Fibroblast of peridontal ligament (primary cell): ENCODE data around the gene CD82.
"Not testable (repeated sequence)": the region's sequence is repeated elsewhere in the genome, so short reads cannot be mapped to it uniquely, and the experiment has no call there.

Experiments
- DNase-seq: peaks from one replicate; pipeline ENCODE4 v3.0.0-alpha.2; 2010; ENCODE audit errors: extremely low read depth

The CD82 gene

DNA sequence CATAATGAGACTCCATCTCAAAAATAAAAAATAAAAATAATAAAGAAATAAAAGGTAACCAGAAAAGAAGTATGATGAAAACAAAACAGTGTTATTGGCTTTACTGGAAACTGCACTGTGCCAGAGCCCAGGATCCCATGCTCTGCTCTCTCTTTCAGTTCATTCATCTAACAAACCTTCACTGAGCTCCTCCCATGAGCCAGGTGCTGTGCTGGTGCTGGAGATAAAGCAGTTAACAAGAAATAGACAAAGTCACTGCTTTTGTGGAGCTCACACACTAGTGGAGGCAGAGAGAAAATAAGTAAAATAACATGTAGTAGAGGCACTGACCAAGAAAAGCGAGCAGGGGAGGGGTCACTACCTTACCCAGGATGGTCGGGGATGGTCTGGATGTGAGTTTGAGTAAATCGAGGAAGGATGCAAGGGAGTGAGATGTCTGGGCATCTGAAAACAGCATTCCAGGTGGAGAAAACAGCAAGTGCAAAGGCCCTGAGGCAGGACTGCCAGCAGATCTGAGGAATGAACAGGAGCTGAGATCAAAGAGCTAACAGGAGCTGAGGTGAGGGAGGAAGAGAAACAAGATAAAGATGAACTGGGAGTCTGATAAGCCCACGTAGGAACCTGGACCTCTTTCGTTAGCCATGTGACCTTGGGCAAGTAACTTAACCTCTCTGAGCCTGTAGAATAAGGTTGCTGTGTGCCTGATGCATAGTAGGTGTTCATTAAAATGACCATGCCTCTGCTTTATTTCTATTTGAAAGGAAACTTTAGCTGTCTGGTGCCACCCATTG, 31.3 kb upstream of the CD82 start:
- DNase-seq: no peak

DNA sequence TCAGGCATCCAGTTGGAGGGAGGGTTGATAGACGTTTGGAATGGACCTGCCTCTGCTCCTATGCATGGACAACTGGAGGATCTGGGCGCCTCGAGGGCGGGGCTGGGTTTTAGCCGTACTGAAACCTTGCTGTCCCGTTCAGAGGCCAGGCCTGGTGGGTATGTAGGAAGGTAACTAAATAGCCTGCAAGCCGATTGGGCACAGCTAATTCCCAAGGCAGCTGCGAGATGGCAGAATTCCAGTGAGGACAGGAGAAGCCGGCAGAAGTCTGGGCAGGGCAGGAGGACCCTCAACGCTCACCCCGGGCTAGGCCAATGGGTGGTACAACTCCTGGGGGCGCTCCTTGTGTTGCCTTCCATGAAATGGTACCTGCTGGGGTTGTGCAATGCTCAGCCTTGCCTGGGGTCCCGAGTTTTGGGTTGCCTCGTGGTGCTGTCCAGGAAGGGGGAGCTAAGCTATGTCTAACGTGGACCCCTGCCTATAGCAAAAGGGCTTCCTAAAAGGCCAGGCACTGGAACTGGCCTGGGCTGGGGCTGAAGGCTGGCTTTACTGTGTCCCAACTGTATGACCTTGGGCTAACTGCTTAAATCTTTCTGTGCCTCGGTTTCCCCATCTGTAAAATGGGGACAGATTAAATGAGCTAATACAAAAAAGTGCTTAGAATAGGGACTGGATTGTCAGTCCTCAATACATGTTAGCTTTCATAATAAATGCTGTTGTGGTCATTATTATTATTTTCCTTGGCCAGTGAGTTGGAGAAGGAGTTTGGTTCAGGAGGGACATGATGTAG, 30.1 kb upstream of the CD82 start:
- no peak for DNase-seq

DNA sequence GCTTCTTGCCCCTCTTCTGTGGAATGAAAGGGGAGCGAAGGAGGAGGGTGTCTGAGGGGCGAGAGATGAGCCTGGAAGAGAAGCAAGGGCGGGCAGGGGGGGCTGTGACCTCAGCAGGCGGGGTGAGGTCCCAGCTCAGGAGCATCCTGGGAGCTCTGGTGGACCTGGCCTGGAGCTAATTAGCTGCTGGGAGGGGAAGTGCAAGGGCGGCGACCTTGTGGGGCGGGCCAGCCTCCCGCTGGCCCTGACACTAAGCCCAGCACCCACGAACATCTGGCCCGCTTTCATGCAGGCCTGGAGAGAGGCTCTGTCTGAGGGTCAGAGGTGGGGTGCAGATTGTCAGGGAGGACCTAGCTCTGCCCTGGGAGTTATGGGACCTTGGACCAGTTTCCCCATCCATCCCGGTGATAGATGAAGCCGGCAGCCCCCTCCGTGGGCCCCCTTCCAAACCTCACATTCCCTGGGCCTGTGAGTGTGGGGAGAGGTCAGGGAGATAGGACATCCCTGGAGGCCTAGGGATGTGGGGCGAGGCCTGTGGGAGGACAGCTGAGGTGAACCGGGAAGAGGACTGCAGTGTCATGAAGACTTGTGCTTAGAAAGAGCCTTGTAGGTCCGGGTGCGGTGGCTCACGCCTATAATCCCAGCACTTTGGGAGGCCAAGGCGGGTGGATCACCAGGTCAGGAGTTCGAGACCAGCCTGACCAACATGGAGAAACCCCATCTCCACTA, 28.5 kb upstream of the CD82 start:
- no peak for DNase-seq

DNA sequence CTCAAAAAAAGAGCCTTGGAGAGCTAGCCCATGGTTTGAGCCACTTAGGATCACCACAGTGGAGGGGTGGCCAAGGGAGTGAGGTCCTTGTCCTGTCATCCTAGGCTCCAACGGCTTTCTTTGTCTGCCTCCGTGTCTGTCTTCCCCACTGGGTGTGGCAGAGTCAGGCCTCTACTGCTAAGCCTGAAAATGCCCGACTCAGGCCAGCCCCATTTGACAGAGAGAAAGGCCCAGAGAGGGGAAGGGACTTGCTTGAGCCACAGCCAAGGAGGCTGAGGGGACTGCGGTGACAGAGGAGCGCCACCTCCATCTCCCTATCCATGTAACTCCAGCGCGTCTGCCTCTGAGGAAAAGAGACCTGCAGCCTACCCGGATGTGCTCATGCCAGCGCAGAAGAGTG, 27.8 kb upstream of the CD82 start:
- no peak for DNase-seq

DNA sequence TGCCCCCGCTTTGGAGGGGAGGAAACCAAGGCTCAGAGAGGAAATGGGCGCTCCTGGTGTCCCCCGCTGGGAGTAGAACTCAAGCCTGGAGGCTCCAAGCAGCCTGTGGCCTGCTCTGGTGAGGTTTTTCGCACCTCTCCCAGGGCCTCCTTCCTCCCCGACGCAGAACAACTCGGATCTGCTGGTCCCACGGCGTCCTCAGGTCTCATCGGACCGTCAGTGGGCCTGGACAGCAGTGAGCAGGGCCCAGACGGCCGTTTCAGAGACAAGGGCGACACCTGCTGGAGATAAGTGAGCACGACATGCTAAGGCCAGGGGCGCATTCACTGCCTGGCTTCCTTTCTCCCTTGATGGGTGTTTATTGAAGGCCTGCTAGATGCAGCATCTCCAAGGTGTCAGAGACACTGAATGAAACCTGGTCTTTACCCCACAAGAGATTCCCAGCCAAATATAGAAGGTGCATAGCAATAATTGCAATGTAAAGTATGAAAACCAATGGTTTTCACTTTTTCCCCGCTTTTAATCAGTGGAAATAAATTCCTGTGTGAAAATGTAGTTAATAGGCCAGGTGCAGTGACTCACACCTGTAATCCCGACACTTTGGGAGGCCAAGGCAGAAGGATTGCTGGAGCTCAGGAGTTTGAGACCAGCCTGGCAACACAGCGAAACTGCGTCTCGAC, 26.9 kb upstream of the CD82 start:
- DNase-seq: peak; percentile 67

DNA sequence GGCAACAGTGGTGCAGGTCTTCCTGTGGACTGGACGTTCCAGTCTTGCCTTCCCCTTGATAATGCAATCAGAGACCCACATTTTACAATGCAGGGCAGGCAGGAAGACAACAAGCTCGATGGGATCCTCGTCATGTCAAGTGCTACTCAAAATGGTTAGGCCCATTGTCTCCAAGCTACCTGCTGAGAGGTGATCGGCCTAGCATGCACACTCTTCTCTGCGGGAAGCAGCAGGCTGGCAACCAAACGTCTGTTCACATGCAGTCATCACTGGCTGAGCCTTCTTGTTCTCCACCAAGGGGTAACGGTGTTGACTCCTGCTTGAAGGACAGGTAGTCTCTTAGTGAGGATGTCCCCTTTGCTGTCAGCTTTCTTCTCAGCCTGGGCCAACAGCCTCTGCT, 25.5 kb upstream of the CD82 start:
- DNase-seq: no peak

DNA sequence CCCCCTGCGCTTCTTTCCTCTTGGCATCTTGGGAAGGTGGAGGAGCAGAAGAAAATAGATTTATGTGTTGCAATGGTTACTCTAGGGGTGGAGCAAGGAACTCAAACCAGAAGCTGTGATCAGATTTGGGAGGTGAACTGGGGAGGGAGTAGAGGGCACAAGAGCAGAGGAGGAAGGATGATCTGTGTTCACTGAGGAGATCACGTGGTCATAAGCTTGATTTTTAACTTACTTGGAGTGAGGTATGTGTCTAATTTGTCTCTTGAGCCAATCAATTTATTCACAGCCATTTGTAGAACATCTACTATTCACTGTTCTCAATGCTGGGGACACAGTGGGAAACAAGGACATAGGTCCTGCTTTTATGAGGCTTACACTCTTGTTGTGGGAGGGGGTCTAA, 24.8 kb upstream of the CD82 start:
- DNase-seq: no peak

DNA sequence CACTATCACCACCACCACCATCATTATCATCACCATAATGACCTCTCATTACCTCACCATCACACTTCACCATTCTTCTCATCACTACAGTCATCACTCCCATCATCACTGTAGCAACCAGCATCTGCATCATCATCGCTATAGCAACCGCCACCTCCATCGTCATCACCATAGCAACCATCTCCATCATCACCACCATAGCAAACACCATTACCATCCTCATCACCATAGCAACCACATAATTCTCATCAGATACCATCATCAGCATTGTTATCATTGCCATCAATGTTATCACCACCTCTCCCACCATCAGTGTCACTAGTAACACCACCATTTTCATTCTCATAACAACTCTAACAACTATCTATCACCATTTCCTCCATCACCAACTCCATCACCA, 23.1 kb upstream of the CD82 start:
- DNase-seq: no peak

DNA sequence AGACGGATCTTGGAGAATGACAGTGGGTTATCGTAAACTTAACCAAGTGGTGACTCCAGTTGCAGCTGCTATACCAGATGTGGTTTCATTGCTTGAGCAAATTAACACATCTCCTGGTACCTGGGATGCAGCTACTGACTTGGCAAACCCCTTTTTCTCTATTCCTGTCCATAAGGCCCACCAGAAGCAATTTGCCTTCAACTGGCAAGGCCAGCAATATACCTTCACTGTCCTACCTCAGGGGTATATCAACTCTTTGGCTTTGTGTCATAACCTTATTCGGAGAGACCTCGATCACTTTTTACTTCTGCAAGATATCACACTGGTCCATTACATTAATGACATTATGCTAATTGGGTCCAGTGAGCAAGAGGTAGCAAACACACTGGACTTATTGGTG, 18.5 kb upstream of the CD82 start:
- not testable (repeated sequence) for DNase-seq

DNA sequence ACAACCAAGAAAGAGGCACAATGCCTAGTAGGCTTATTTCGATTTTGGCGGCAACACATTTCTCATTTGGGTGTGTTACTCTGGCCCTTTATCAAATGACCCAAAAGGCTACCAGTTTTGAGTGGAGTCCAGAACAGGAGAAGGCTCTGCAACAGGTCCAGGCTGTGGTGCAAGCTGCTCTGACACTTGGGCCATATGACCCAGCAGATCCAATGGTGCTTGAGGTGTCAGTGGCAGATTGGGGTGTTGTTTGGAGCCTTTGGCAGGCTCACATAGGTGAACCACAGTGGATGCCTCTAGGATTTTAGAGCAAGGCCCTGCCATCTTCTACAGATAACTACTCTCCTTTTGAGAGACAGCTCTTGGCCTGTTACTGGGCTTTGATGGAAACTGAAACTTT, 17.9 kb upstream of the CD82 start:
- not testable (repeated sequence) for DNase-seq

DNA sequence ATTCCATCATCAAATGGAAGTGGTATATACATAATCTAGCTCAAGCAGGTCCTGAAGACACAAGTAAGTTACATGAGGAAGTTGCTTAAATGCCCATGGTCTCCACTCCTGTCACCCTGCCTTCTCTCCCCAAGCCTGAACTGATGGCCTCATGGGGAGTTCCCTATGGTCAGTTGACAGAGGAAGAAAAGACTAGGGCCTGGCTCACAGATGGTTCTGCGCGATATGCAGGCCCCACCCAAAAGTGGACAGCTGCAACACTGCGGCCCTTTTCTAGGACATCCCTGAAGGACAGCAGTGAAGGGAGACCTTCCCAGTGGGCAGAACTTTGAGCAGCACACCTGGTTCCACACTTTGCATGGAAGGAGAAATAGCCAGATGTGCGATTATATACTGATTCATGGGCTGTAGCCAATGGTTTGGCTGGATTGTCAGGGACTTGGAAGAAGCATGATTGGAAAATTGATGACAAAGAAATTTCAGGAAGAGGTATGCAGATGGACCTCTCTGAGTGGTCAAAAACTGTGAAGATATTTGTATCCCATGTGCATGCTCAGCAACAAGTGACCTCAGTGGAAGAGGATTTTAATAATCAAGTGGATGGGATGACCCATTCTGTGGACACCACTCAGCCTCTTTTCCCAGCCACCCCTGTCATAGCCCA, 17.3 kb upstream of the CD82 start:
- DNase-seq: no peak

DNA sequence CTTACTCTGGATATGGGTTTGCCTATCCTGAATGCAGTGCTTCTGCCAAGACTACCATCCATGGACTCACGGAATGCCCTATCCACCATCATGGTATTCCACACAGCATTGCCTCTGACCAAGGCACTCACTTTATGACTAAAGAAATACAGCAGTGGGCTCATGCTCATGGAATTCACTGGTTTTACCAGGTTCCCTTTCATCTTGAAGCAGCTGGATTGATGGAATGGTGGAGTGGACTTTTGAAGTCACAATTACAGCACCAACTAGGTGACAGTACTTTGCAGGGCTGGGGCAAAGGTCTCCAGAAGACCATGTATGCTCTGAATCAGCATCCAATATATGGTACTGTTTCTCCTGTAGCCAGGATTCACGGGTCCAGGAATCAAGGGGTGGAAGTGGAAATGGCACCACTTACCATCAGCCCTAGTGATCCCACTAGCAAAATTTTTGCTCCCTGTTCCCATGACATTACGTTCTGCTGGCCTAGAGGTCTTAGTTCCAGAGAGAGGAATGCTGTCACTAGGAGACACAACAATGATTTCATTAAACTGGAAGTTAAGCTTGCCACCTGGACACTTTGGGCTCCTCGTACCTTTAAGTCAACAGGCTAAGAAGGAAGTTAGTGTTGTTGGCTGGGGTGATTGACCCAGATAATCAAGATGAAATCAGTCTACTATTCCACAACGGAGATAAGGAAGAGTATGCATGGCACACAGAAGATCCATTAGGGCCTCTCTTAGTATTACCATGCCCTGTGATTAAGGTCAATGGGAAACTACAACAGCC, 16.3 kb upstream of the CD82 start:
- DNase-seq: not testable (repeated sequence)

DNA sequence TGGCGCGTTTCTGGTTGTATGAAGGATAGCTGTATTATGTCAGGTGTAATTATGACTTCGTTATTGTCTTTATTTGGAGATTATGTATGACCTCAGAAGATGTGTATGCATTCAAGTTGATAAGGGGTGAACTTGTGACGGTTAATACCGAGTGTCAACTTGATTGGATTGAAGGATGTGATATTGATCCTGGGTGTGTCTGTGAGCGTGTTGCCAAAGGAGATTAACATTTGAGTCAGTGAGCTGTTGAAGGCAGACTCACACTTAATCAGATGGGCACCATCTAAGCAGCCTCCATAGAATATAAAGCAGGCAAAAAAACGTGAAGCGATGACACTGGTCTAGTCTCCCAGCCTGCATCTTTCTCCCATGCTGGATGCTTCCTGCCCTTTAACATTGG, 15.3 kb upstream of the CD82 start:
- DNase-seq: no peak

DNA sequence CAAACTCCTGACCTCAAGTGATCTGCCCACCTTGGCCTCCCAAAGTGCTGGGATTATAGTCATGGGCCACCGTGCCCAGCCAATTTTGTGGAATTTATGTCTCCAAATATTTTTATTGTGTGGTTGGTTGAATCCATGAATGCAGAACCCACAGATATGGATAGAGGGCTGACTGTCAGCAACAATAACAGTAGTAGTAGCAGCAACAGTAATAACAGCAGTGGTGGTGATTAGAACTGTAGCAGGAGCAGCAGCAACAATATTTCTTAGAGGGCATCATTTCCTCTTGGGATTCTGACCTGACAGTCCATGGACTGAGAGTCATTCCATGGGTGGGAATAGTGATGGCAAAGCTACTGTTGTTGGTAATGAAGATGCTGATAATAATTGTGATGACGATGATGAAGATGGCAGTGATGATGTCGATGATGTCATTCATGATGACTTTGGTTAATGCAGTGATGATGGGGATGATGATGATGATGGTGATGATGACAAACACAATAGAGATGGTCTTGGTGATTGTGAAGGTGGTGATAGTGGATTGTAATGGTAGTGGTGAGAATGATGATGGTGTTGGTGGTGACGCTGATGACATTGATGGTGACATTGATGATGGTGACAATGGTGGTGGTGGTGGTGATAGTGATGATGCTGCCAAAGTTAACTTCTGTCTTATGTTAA, 13.9 kb upstream of the CD82 start:
- no peak for DNase-seq

DNA sequence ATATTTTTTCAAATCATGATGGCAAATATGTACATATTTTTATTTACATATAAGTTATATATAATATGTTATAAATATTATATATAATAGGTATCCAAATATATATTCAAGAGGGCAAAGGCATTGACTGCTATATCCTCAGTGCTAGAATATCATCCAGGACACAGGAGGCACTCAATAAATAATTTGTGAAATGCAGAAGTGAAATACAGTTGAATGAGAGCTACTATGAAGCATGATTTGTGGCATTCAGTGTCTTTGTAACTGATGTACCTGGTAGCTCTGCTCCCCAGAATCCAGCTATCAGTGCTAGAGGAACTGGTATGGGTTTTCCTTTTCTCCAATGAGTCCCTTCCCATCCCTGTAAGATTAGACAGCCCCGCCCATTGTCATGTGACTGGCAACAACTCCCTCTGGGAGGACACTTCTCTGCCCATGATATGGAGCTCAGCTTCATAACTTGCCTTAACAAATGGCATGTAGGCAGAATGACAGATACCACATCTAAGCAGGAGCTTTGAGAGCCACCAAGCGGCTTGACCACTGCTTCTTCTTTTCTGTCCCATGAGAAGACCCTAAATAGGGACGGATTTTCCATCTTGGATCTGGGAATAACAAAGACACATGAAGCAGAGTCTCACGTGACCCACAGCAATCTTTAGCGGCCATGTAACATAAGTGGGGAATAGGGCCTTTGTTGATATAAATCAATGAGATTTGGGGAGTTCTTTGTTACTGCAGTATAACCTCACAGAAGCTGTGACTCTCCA, 10.2 kb upstream of the CD82 start:
- no peak for DNase-seq

DNA sequence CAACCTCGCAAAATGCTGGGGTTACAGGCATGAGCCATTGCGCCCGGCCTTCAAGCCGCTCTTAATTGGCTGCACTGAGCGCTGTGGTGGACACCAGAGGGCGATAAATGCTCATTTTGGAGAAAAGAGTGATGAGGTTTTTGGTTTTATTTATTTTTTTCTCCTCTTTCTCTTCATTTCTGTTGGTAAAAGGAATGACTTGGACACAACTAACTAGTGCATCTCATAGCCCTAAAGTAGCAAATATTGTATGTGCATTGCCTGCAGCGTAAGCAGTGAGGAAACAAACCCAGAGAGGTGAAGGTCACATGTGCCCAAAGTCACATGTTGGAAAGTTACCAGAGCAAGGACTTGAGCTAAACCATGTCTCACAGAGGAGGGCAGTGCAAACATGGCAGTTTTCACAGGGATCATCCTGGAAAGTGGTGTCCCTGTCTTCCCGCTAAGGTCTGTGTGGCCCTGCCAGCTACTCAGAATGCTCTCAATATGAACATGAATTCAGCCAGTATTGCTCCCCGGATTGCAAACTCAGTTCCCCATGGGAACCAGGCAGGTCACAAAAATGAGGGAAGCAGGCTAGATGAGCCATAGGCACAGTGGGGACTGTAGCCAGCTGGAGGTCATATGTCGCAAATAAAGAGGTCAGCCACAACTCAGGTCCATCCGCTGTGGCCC, 8.6 kb upstream of the CD82 start:
- DNase-seq: peak; percentile 82

DNA sequence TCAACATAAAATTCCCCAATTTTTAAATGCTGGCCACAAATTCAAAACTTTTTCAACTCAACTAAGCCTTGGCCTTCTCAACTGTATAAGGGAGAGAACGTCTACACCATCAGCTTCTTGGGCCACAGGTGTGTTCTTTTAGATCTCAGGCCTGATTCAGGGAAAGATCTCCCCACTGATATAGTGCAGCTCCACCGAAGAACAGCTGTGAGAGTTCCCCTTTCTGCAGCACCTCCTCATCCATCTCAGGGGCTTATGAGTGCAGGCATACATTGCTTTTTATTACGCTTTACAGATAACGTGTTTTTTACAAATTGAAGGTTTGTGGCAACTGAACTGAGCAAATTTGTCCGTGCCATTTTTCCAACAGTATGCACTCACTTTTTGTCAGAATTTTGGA, 8.0 kb upstream of the CD82 start:
- DNase-seq: no peak

DNA sequence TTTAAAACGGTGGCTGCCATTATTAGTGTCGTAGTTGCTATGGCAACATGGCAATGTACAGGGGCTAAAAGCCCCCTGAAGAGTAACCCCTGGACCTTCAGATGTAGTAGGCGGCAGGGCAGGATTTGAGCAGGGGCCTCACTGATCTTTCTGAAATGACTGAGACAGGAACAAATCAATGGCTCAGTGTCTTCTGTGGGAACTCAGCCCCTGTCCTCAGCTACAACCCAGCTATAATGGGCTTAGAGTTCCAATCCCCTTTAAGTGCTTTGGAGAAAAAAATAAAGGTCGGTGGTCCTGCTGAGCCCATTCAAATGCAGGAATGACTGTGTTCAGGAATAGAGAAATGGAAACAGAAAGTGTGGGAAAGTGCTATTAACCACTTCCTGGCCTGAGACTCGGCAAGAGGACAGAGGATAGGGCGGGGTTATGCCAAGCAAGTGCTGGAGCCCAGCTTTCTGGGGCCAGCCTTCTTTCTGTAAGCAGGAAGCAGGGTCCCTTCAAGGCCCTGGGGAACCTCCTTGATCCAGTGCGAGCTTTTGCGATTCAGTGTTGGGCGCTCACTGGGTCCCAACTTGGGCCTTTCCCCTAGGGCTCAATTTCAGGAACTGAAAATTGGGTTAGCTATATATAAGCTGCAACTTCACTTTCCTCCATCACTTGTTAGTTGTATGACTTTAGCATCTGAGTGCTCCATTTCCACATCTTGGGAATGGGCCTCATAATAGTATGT, 6.1 kb upstream of the CD82 start:
- DNase-seq: no peak
